OCI-LY1 (cell line): ENCODE results near the gene GNAL.
A peak's percentile ranks its signal among the peaks of the same experiment; 100 is the strongest.

Experiments used
- H2AFZ ChIP-seq: fragments of 200-600 bp; sonication (generic), shearing (Covaris generic); 2 replicates; pipeline ENCODE4 v1.6.0; 2014; ENCODE audit warnings: antibody characterized with exemption, mild to moderate bottlenecking, low read length
- H3F3A ChIP-seq: fragments of 200-600 bp; sonication (generic), shearing (Covaris generic); 2 replicates; pipeline ENCODE4 v1.6.0; 2014; ENCODE audit warnings: mild to moderate bottlenecking, antibody characterized with exemption, low read length, moderate library complexity; ENCODE audit not compliant: insufficient read depth
- H3K27ac ChIP-seq: fragments of 200-600 bp; sonication (generic); 2 replicates; pipeline ENCODE4 v1.5.1; 2014; ENCODE audit warnings: low read length, mixed run types, mild to moderate bottlenecking, low read depth; ENCODE audit not compliant: poor library complexity, severe bottlenecking
- H3K27me3 ChIP-seq: fragments of 200-600 bp; sonication (generic); 2 replicates; pipeline ENCODE4 v1.6.0; 2014; ENCODE audit warnings: antibody characterized with exemption, mild to moderate bottlenecking, low read length, moderate library complexity; ENCODE audit not compliant: insufficient read depth
- H3K36me3 ChIP-seq: fragments of 200-600 bp; sonication (generic); 2 replicates; pipeline ENCODE4 v1.6.1; 2014; ENCODE audit warnings: mild to moderate bottlenecking, antibody characterized with exemption, low read length, moderate library complexity, mixed read lengths; ENCODE audit not compliant: insufficient read depth
- H3K4me1 ChIP-seq: fragments of 200-600 bp; sonication (generic); 2 replicates; pipeline ENCODE4 v1.5.1; 2014; ENCODE audit warnings: mild to moderate bottlenecking, low read length, moderate library complexity; ENCODE audit not compliant: insufficient read depth, severe bottlenecking
- H3K4me2 ChIP-seq: fragments of 200-600 bp; sonication (generic), shearing (Covaris generic); 2 replicates; pipeline ENCODE4 v1.6.1; 2014; ENCODE audit warnings: low read length
- H3K4me3 ChIP-seq: fragments of 200-600 bp; sonication (generic); 2 replicates; pipeline ENCODE4 v1.5.1; 2014; ENCODE audit warnings: low read length, low read depth, mild to moderate bottlenecking, mixed read lengths; ENCODE audit not compliant: poor library complexity, severe bottlenecking
- H3K79me2 ChIP-seq: fragments of 200-600 bp; shearing (Covaris generic); 2 replicates; pipeline ENCODE4 v1.6.1; 2016; ENCODE audit warnings: mixed run types, low read length, mixed read lengths; ENCODE audit not compliant: insufficient read depth
- H3K9ac ChIP-seq: fragments of 200-600 bp; sonication (generic), shearing (Covaris generic); 2 replicates; pipeline ENCODE4 v1.6.1; 2014; ENCODE audit warnings: mild to moderate bottlenecking, low read length, mixed read lengths
- H3K9me2 ChIP-seq: fragments of 200-600 bp; sonication (generic), shearing (Covaris generic); 2 replicates; pipeline ENCODE4 v1.6.1; 2014; ENCODE audit warnings: low read depth, mild to moderate bottlenecking, low read length, mixed read lengths
- H3K9me3 ChIP-seq: fragments of 200-600 bp; shearing (Covaris generic); 2 replicates; pipeline ENCODE4 v1.6.1; 2014; ENCODE audit warnings: low read length, mixed read lengths
- H4K20me1 ChIP-seq: fragments of 200-600 bp; sonication (generic), shearing (Covaris generic); 2 replicates; pipeline ENCODE4 v1.6.0; 2016; ENCODE audit warnings: mild to moderate bottlenecking, low read length; ENCODE audit not compliant: insufficient read depth
- EZH2 ChIP-seq: fragments of 200-600 bp; sonication (generic), shearing (Covaris generic); IDR thresholded peaks from 2 replicates; pipeline ENCODE4 v1.8.0; 2017; ENCODE audit warnings: borderline replicate concordance, mixed run types, mild to moderate bottlenecking, antibody characterized with exemption, low read length, moderate library complexity, mixed read lengths
- TF ChIP-seq, protein P1 (sequence below): fragments of 200-600 bp; sonication (generic), shearing (Covaris generic); IDR thresholded peaks from 2 replicates; pipeline ENCODE4 v1.5.1; 2017; ENCODE audit warnings: mild to moderate bottlenecking, antibody characterized with exemption, low read length, moderate library complexity, mixed read lengths

The GNAL gene

GRCh38 chr18:11823545-11823944 lies 134.5 kb downstream of the GNAL start:
- 0 out of 2 replicates have a peak, but pooled peaks cover 3% of the 10 kb centered on the region for H3K9me3 ChIP-seq
- H3K79me2 ChIP-seq = no peaks in the 10 kb centered on the region
- H3K36me3 ChIP-seq = no peaks in the 10 kb centered on the region
- H3K4me2 ChIP-seq = no peak overlapping the region
- no peak overlapping the region for H3K4me3 ChIP-seq
- no peaks in the 10 kb centered on the region for H3K4me1 ChIP-seq
- TF ChIP-seq, protein P1, sequence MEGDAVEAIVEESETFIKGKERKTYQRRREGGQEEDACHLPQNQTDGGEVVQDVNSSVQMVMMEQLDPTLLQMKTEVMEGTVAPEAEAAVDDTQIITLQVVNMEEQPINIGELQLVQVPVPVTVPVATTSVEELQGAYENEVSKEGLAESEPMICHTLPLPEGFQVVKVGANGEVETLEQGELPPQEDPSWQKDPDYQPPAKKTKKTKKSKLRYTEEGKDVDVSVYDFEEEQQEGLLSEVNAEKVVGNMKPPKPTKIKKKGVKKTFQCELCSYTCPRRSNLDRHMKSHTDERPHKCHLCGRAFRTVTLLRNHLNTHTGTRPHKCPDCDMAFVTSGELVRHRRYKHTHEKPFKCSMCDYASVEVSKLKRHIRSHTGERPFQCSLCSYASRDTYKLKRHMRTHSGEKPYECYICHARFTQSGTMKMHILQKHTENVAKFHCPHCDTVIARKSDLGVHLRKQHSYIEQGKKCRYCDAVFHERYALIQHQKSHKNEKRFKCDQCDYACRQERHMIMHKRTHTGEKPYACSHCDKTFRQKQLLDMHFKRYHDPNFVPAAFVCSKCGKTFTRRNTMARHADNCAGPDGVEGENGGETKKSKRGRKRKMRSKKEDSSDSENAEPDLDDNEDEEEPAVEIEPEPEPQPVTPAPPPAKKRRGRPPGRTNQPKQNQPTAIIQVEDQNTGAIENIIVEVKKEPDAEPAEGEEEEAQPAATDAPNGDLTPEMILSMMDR = no peak
- no peak for TF ChIP-seq EZH2
- H3K27me3 ChIP-seq = peaks cover 12% of the 10 kb centered on the region; the same call in 1 of the 2 replicates
- no peak overlapping the region for H2AFZ ChIP-seq
- no peak overlapping the region for H3K9ac ChIP-seq
- no peaks in the 10 kb centered on the region for H3F3A ChIP-seq
- no peak overlapping the region for H3K27ac ChIP-seq
- H4K20me1 ChIP-seq = no peaks in the 10 kb centered on the region
- no peaks in the 10 kb centered on the region for H3K9me2 ChIP-seq

DNA sequence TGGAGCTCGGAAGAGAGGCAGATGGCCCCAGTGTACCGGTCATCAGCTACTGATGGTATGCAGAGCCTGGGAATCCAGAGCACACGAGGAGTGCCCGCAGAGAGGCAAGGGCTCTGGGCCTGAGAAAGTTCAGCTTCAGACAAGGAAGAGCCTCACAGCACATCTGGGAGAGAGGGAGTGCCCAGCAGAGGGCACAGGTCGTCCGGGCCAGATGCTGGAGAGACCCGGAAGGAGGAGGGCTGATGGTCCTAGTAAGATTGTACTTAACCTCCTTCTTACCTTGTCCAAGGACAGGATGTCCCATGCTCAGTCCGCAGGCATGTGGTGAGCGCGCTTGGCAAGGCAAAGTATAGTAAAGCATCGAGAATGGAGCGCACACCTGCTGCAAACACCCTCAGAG lies 137.8 kb downstream of the GNAL start:
- Histone ChIP-seq H3K27ac (no peak overlapping the region), H4K20me1 (no peaks in the 10 kb centered on the region), H2AFZ (no peak overlapping the region), H3F3A (no peaks in the 10 kb centered on the region), H3K4me3 (no peak overlapping the region), H3K9ac (no peak overlapping the region), H3K4me2 (no peak overlapping the region), H3K79me2 (no peaks in the 10 kb centered on the region), H3K4me1 (no peaks in the 10 kb centered on the region), H3K27me3 (0 out of 2 replicates have a peak, but pooled peaks cover 7% of the 10 kb centered on the region), H3K9me2 (no peaks in the 10 kb centered on the region), H3K36me3 (no peaks in the 10 kb centered on the region), H3K9me3 (no peaks in the 10 kb centered on the region)
- TF ChIP-seq, protein P1 = peak; percentile 26; the same call in 1 of the 2 replicates
- no peak for TF ChIP-seq EZH2

DNA sequence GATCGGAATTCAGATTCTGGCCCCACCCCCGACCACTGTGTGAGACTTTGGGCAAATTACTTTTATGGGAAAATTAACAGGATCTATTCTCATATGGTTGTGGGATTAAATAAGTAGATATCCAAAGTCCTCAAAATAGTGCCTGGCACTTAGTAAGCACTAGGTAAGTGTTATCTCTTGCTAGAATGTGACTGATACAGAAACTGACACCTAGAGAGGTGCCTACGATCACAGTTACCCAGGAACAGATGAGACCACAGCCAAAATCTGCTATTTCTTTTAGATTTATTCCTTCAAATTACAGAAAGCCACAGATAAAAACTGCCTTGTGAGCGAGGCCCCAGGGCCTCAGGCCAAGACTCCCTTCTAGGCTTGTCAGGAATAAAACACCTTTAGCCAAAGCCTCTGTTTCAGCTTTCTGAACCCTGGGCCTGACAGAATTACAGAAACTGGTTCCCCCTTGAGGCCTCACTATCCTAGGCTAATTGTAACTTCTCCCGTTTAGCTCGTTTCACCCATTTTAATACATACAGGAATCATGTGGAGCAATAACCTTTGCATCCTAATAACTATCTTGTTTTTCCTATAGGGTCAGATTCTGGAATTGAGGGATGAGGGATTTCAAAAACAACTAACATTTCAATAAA lies 139.8 kb downstream of the GNAL start:
- H3K4me3 ChIP-seq = no peak overlapping the region
- H3K36me3 ChIP-seq = no peaks in the 10 kb centered on the region
- 0 out of 2 replicates have a peak, but pooled peaks cover 7% of the 10 kb centered on the region for H3K27me3 ChIP-seq
- H3K9me3 ChIP-seq = no peaks in the 10 kb centered on the region
- no peaks in the 10 kb centered on the region for H3K79me2 ChIP-seq
- H4K20me1 ChIP-seq = no peaks in the 10 kb centered on the region
- TF ChIP-seq, protein P1 = no peak
- no peak for TF ChIP-seq EZH2
- H3K4me2 ChIP-seq = no peak overlapping the region
- H3K9me2 ChIP-seq = no peaks in the 10 kb centered on the region
- H2AFZ ChIP-seq = no peak overlapping the region
- H3K9ac ChIP-seq = no peak overlapping the region
- H3F3A ChIP-seq = no peaks in the 10 kb centered on the region
- H3K4me1 ChIP-seq = no peaks in the 10 kb centered on the region
- no peak overlapping the region for H3K27ac ChIP-seq
